H9 (cell line): Measurements from ENCODE around the gene ANGPTL3. TPM values are rescaled to one million over a fixed set of nuclear protein-coding genes. Genes with fewer than 3 reads are reported as not detected.

ENCODE experiments used
- DNase-seq: peaks from one replicate; pipeline ENCODE4 v3.0.0-alpha.2; 2017
- H2AFZ ChIP-seq: one replicate; pipeline ENCODE4 v1.6.1; 2013; ENCODE audit warnings: mild to moderate bottlenecking, low read length, control low read depth, moderate library complexity
- H2AK5ac ChIP-seq: 2 replicates; pipeline ENCODE4 v1.6.1; 2013; ENCODE audit warnings: low read length, control low read depth, mixed read lengths; ENCODE audit not compliant: insufficient read length
- H2BK120ac ChIP-seq: one replicate; pipeline ENCODE4 v1.6.1; 2013; ENCODE audit warnings: low read depth, mild to moderate bottlenecking, low read length, control low read depth, inconsistent platforms; ENCODE audit not compliant: poor library complexity, severe bottlenecking
- H2BK12ac ChIP-seq: 2 replicates; pipeline ENCODE4 v1.6.1; 2013; ENCODE audit warnings: low read length, control low read depth, mixed read lengths, low read depth; ENCODE audit not compliant: insufficient read length
- H2BK15ac ChIP-seq: 2 replicates; pipeline ENCODE4 v1.6.1; 2013; ENCODE audit warnings: low read depth, low read length, control low read depth
- H2BK20ac ChIP-seq: one replicate; pipeline ENCODE4 v1.6.1; 2013; ENCODE audit warnings: low read depth, mild to moderate bottlenecking, low read length, control low read depth, inconsistent platforms; ENCODE audit not compliant: poor library complexity, severe bottlenecking
- H2BK5ac ChIP-seq: 2 replicates; pipeline ENCODE4 v1.6.1; 2013; ENCODE audit warnings: low read length, control low read depth, mixed read lengths; ENCODE audit not compliant: insufficient read length
- H3K14ac ChIP-seq: 2 replicates; pipeline ENCODE4 v1.6.1; 2013; ENCODE audit warnings: low read length, control low read depth; ENCODE audit not compliant: insufficient read depth
- H3K18ac ChIP-seq: 2 replicates; pipeline ENCODE4 v1.6.1; 2013; ENCODE audit warnings: low read depth, mild to moderate bottlenecking, mixed read lengths, low read length, control low read depth; ENCODE audit not compliant: insufficient read length
- H3K23ac ChIP-seq: 2 replicates; pipeline ENCODE4 v1.6.1; 2013; ENCODE audit warnings: low read length, control low read depth, mixed read lengths, low read depth; ENCODE audit not compliant: insufficient read length
- H3K23me2 ChIP-seq: 2 replicates; pipeline ENCODE4 v1.6.1; 2013; ENCODE audit warnings: low read depth, mild to moderate bottlenecking, mixed read lengths, low read length, control low read depth; ENCODE audit not compliant: insufficient read length, poor library complexity, severe bottlenecking
- H3K27ac ChIP-seq: 2 replicates; pipeline ENCODE4 v1.5.1; 2013; ENCODE audit warnings: low read length, control low read depth, mixed read lengths, low read depth; ENCODE audit not compliant: insufficient read length
- H3K27me3 ChIP-seq: 2 replicates; pipeline ENCODE4 v1.6.1; 2013; ENCODE audit warnings: low read length, control low read depth, inconsistent platforms; ENCODE audit not compliant: insufficient read depth
- H3K4ac ChIP-seq: 2 replicates; pipeline ENCODE4 v1.6.1; 2013; ENCODE audit warnings: low read depth, mild to moderate bottlenecking, control low read depth, inconsistent platforms, low read length, moderate library complexity
- H3K4me1 ChIP-seq: 2 replicates; pipeline ENCODE4 v1.6.1; 2013; ENCODE audit warnings: low read length, control low read depth, inconsistent platforms; ENCODE audit not compliant: insufficient read depth
- H3K4me2 ChIP-seq: 2 replicates; pipeline ENCODE4 v1.6.1; 2013; ENCODE audit warnings: low read length, control low read depth, mixed read lengths; ENCODE audit not compliant: insufficient read length, insufficient read depth
- H3K56ac ChIP-seq: 2 replicates; pipeline ENCODE4 v1.6.1; 2013; ENCODE audit warnings: low read depth, mild to moderate bottlenecking, mixed read lengths, low read length, control low read depth; ENCODE audit not compliant: insufficient read length
- H3K79me1 ChIP-seq: 2 replicates; pipeline ENCODE4 v1.6.1; 2013; ENCODE audit warnings: low read depth, mild to moderate bottlenecking, moderate library complexity, low read length, control low read depth, inconsistent platforms; ENCODE audit not compliant: insufficient read depth, poor library complexity, severe bottlenecking
- H3K79me2 ChIP-seq: 2 replicates; pipeline ENCODE4 v1.6.1; 2013; ENCODE audit warnings: low read length, control low read depth, inconsistent platforms; ENCODE audit not compliant: insufficient read depth
- H3K9ac ChIP-seq: 2 replicates; pipeline ENCODE4 v1.6.1; 2013; ENCODE audit warnings: low read length, control low read depth, mixed read lengths; ENCODE audit not compliant: insufficient read length; ENCODE audit errors: extremely low read depth
- H3K9me3 ChIP-seq: one replicate; pipeline ENCODE4 v1.6.1; 2013; ENCODE audit warnings: low read depth, low read length, inconsistent platforms; ENCODE audit not compliant: control insufficient read depth
- H3T11ph ChIP-seq: one replicate; pipeline ENCODE4 v1.6.1; 2013; ENCODE audit warnings: mild to moderate bottlenecking, low read length, control low read depth, inconsistent platforms
- H4K20me1 ChIP-seq: one replicate; pipeline ENCODE4 v1.6.1; 2013; ENCODE audit not compliant: control insufficient read depth, insufficient read length, insufficient read depth
- H4K5ac ChIP-seq: 2 replicates; pipeline ENCODE4 v1.6.1; 2013; ENCODE audit warnings: low read depth, mild to moderate bottlenecking, mixed read lengths, low read length, control low read depth; ENCODE audit not compliant: insufficient read length
- H4K8ac ChIP-seq: replicated peaks from 2 replicates; pipeline ENCODE4 v1.6.1; 2013; ENCODE audit warnings: low read length, control low read depth, mixed read lengths, low read depth; ENCODE audit not compliant: insufficient read length
- H4K91ac ChIP-seq: 2 replicates; pipeline ENCODE4 v1.6.1; 2013; ENCODE audit warnings: low read depth, mild to moderate bottlenecking, moderate library complexity, mixed read lengths, low read length, control low read depth; ENCODE audit not compliant: insufficient read length
- H3K27ac Mint-ChIP-seq, 3 experiments: 2 replicates in 2 of 3; 3 replicates in 1 of 3; pipeline ENCODE4 v1.8.0; 2020 to 2021; ENCODE audit warnings: mixed read lengths in 3 of 3, mild to moderate bottlenecking in 1 of 3, moderate library complexity in 1 of 3
- H3K27me3 Mint-ChIP-seq: 2 replicates; pipeline ENCODE4 v1.8.0; 2021; ENCODE audit warnings: low read depth, mild to moderate bottlenecking, moderate library complexity, mixed read lengths
- H3K36me3 Mint-ChIP-seq, 3 experiments: 2 replicates in 2 of 3; 3 replicates in 1 of 3; pipeline ENCODE4 v1.8.0; 2020 to 2021; ENCODE audit warnings: low read depth in 3 of 3, mixed read lengths in 3 of 3; ENCODE audit not compliant: insufficient read depth in 1 of 3
- H3K4me1 Mint-ChIP-seq, 2 experiments: 2 replicates each; pipeline ENCODE4 v1.8.0; 2020; ENCODE audit warnings: mixed read lengths in 2 of 2
- H3K4me3 Mint-ChIP-seq, 2 experiments: 2 replicates in 1 of 2; 3 replicates in 1 of 2; pipeline ENCODE4 v1.8.0; 2020 to 2021; ENCODE audit warnings: mild to moderate bottlenecking in 2 of 2, mixed read lengths in 2 of 2, moderate library complexity in 1 of 2
- H3K9me3 Mint-ChIP-seq, 2 experiments: 2 replicates in 1 of 2; 3 replicates in 1 of 2; pipeline ENCODE4 v1.8.0; 2020; ENCODE audit warnings: mild to moderate bottlenecking in 2 of 2, mixed read lengths in 2 of 2, moderate library complexity in 1 of 2
- total RNA-seq: library from RNA; stranded (reverse); gene quantifications from 2 replicates; pipeline ENCODE4 v1.2.1, GENCODE V29; 2021
- TF ChIP-seq, protein P1 (sequence below): fragments of 200-600 bp; sonication (generic); conservative IDR thresholded peaks from 3 replicates; pipeline ENCODE4 v1.8.0; 2021; ENCODE audit warnings: antibody characterized with exemption, mild to moderate bottlenecking

Gene ANGPTL3
- total RNA-seq, 1 experiment from 2014 or later = not detected

DNA sequence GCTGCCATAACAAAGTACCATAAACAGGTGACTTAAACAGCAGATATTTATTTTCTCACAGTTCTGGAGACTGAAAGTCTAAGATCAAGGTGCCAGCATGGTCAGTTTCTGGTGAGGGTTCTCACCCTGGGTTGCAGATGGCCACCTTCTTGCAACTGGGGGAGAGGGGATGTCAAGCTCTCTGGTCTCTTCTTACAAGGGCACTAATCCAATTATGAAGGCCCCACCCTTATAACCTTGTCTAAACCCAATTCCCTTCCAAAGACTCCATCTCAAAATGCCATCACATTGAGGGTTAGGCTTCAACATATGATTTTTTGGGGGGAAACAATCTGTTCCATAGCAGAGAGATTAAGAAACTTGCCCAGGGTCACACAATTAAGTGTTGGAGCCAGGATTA, 24.8 kb upstream of the ANGPTL3 start:
- Histone ChIP-seq H3K9ac (no peak overlapping the region), H2BK120ac (no peak overlapping the region), H3K4me2 (no peak overlapping the region), H3K79me2 (no peaks in the 10 kb centered on the region), H3K18ac (no peak overlapping the region), H4K20me1 (no peaks in the 10 kb centered on the region), H3T11ph (no peak overlapping the region), H3K27ac (no peak overlapping the region), H2BK12ac (no peak overlapping the region), H4K91ac (no peak overlapping the region), H3K4me1 (no peaks in the 10 kb centered on the region; the same call in 1 of the 2 replicates), H3K79me1 (no peaks in the 10 kb centered on the region), H3K56ac (no peak overlapping the region), H3K23me2 (no peaks in the 10 kb centered on the region), H4K8ac (no peak overlapping the region), H3K27me3 (no peaks in the 10 kb centered on the region), H2BK15ac (no peak overlapping the region), H3K14ac (no peak overlapping the region), H4K5ac (no peak overlapping the region), H3K4ac (no peak overlapping the region), H2AFZ (no peak overlapping the region), H2BK20ac (no peak overlapping the region), H3K23ac (no peak overlapping the region), H3K9me3 (no peaks in the 10 kb centered on the region), H2AK5ac (no peak overlapping the region), H2BK5ac (no peak overlapping the region)
- TF ChIP-seq, protein P1, sequence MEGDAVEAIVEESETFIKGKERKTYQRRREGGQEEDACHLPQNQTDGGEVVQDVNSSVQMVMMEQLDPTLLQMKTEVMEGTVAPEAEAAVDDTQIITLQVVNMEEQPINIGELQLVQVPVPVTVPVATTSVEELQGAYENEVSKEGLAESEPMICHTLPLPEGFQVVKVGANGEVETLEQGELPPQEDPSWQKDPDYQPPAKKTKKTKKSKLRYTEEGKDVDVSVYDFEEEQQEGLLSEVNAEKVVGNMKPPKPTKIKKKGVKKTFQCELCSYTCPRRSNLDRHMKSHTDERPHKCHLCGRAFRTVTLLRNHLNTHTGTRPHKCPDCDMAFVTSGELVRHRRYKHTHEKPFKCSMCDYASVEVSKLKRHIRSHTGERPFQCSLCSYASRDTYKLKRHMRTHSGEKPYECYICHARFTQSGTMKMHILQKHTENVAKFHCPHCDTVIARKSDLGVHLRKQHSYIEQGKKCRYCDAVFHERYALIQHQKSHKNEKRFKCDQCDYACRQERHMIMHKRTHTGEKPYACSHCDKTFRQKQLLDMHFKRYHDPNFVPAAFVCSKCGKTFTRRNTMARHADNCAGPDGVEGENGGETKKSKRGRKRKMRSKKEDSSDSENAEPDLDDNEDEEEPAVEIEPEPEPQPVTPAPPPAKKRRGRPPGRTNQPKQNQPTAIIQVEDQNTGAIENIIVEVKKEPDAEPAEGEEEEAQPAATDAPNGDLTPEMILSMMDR = no peak
- no peak overlapping the region for H3K27ac Mint-ChIP-seq
- peaks cover 3% of the 10 kb centered on the region in 2 experiments; a peak in 2 of 4 replicates for H3K4me1 Mint-ChIP-seq
- H3K36me3 Mint-ChIP-seq = peaks cover 14 to 27% (median 15%) of the 10 kb centered on the region in 3 experiments
- H3K9me3 Mint-ChIP-seq = peaks cover 4 to 7% of the 10 kb centered on the region in 2 experiments; a peak in 4 of 5 replicates
- H3K4me3 Mint-ChIP-seq = no peak overlapping the region
- no peak for DNase-seq
- no peaks in the 10 kb centered on the region for H3K27me3 Mint-ChIP-seq
